Upper lobe of left lung (tissue), 6 donors: Measurements from ENCODE around the gene SLC4A8. TPM values are rescaled to one million over a fixed set of nuclear protein-coding genes. Genes with fewer than 3 reads are reported as not detected.

Experiments used
- ATAC-seq, 2 donors: fragments of 200-7000 bp; cut with Tn5 transposase; one replicate each; pipeline ENCODE4 v1.9.1; 2022; ENCODE audit warnings: mild to moderate bottlenecking in 2 of 2, moderate library complexity in 2 of 2; ENCODE audit not compliant: low FRiP score in 2 of 2
- DNase-seq, 2 donors: peaks; one replicate each; pipeline ENCODE4 v3.0.0-alpha.2; 2019 to 2020
- H3K27ac ChIP-seq, 4 donors: fragments of 200-600 bp; sonication (generic); one replicate each; pipeline ENCODE4 v1.5.1; 2016 to 2019
- H3K27me3 ChIP-seq, 4 donors: fragments of 200-600 bp; sonication (generic); one replicate each; pipeline ENCODE4 v1.5.1; 2017 to 2019
- H3K36me3 ChIP-seq, 4 donors: fragments of 200-600 bp; sonication (generic); one replicate each; pipeline ENCODE4 v1.5.1; 2016 to 2019
- H3K4me1 ChIP-seq, 4 donors: fragments of 200-600 bp; sonication (generic); one replicate each; pipeline ENCODE4 v1.5.1; 2018 to 2019
- H3K4me3 ChIP-seq, 4 donors: fragments of 200-600 bp; sonication (generic); one replicate each; pipeline ENCODE4 v1.5.1; 2017 to 2019; ENCODE audit warnings: mild to moderate bottlenecking in 2 of 4, moderate library complexity in 1 of 4
- H3K9me3 ChIP-seq, 4 donors: fragments of 200-600 bp; sonication (generic); one replicate each; pipeline ENCODE4 v1.5.1; 2018 to 2019
- CTCF ChIP-seq, 6 experiments: fragments of 450-650 bp in 4 of 6; fragments of 200-600 bp in 2 of 6; sonication (generic) in 2 of 6; IDR thresholded peaks; one replicate each; pipeline ENCODE4 v1.5.1; 2016 to 2019; ENCODE audit warnings: antibody characterized with exemption in 6 of 6
- EP300 ChIP-seq, 4 donors: sonication (generic); formaldehyde crosslinking; IDR thresholded peaks; one replicate each; pipeline ENCODE4 v1.5.1; 2017; ENCODE audit warnings: antibody characterized with exemption in 4 of 4, control low read depth in 2 of 4
- POLR2A ChIP-seq, 4 donors: fragments of 450-650 bp; IDR thresholded peaks; one replicate each; pipeline ENCODE4 v1.5.1; 2016 to 2017; ENCODE audit warnings: antibody characterized with exemption in 4 of 4, mild to moderate bottlenecking in 2 of 4
- POLR2AphosphoS5 ChIP-seq, 2 donors: sonication (generic); formaldehyde crosslinking; IDR thresholded peaks; one replicate each; pipeline ENCODE4 v1.5.1; 2017; ENCODE audit warnings: antibody characterized with exemption in 2 of 2
- WGBS, 2 donors: methylation state at CpG; one replicate each; pipeline ENCODE4 v1.1.5; 2017 to 2018; 5-methylcytosine and 5-hydroxymethylcytosine counted together
- total RNA-seq, 6 donors: library from RNA; depleted of rRNA in 4 of 6; stranded (reverse); fragments of >200 nt in 4 of 6; gene quantifications; one replicate each; pipeline versions ENCODE4 v1.1.0 to v1.2.1, GENCODE V29; 2016 to 2021
- donor health status: DM: no; HTN: no; CAD: no; lungs with moderate emphysema.
- donor health status: DM: no; HTN: yes; CAD: no; lungs with severe emphysema.

Gene SLC4A8
- total RNA-seq, 6 donors from 2014 or later: 2.3 to 13.5 (median 7.4) TPM

- TF ChIP-seq EP300 (IDR thresholded peaks at IDR 0.05) (no peak), POLR2A (IDR thresholded peaks at IDR 0.05) (no peak), CTCF (IDR thresholded peaks at IDR 0.05) (no peak), POLR2AphosphoS5 (IDR thresholded peaks at IDR 0.05) (no peak)
- Histone ChIP-seq H3K4me3 (no peak overlapping the region), H3K36me3 (no peaks in the 10 kb centered on the region), H3K27me3 (no peaks in the 10 kb centered on the region), H3K4me1 (peaks cover 3 to 10% (median 5%) of the 10 kb centered on the region in 4 donors), H3K27ac (no peak overlapping the region), H3K9me3 (no peaks in the 10 kb centered on the region)
- DNase-seq (no peak), ATAC-seq (no peak)
- 92 to 93% methylated on average over 4 of the region's 4 CpGs for WGBS, 2 donors
Measured at GRCh38 chr12:51530208-51530607, 105.6 kb downstream of the SLC4A8 start.

- TF ChIP-seq POLR2AphosphoS5 (IDR thresholded peaks at IDR 0.05) (no peak), POLR2A (IDR thresholded peaks at IDR 0.05) (no peak), CTCF (IDR thresholded peaks at IDR 0.05) (no peak), EP300 (IDR thresholded peaks at IDR 0.05) (no peak)
- Histone ChIP-seq H3K27ac (no peak overlapping the region), H3K9me3 (no peaks in the 10 kb centered on the region), H3K36me3 (no peaks in the 10 kb centered on the region), H3K4me1 (peaks cover 3 to 10% (median 5%) of the 10 kb centered on the region in 4 donors), H3K4me3 (no peak overlapping the region), H3K27me3 (no peaks in the 10 kb centered on the region)
- ATAC-seq (no peak), DNase-seq (no peak)
- 52 to 69% methylated on average over 9 to 11 of the region's 11 CpGs for WGBS, 2 donors
Measured at GRCh38 chr12:51531284-51531977, 106.8 kb downstream of the SLC4A8 start.

GRCh38 chr12:51531978-51532497, 107.4 kb downstream of the SLC4A8 start:
- no peaks in the 10 kb centered on the region for H3K36me3 ChIP-seq
- H3K27ac ChIP-seq: no peak overlapping the region
- 6 to 10% methylated on average over 7 to 11 of the region's 11 CpGs for WGBS, 2 donors
- TF ChIP-seq EP300 (IDR thresholded peaks at IDR 0.05) (no peak), CTCF (IDR thresholded peaks at IDR 0.05) (peak; percentile 79 to 91 (median 86))
- H3K27me3 ChIP-seq: no peaks in the 10 kb centered on the region
- no peak overlapping the region for H3K4me3 ChIP-seq
- DNase-seq (peak in 1 of 2 donors; percentile 65), ATAC-seq (peak; percentile 90 to 92)
- H3K4me1 ChIP-seq: peaks cover 3 to 10% (median 5%) of the 10 kb centered on the region in 4 donors
- no peaks in the 10 kb centered on the region for H3K9me3 ChIP-seq

GRCh38 chr12:51533799-51534198, 109.2 kb downstream of the SLC4A8 start:
- WGBS, 2 donors: 12 to 13% methylated on average over 1 of the region's 1 CpG
- Histone ChIP-seq H3K4me3 (no peak overlapping the region), H3K9me3 (no peaks in the 10 kb centered on the region), H3K27me3 (no peaks in the 10 kb centered on the region), H3K27ac (no peak overlapping the region), H3K4me1 (peaks cover 3 to 10% (median 5%) of the 10 kb centered on the region in 4 donors), H3K36me3 (no peaks in the 10 kb centered on the region)
- DNase-seq: no peak
- ATAC-seq: no peak
- TF ChIP-seq POLR2A (IDR thresholded peaks at IDR 0.05): no peak
- no peak for TF ChIP-seq CTCF (IDR thresholded peaks at IDR 0.05)
- TF ChIP-seq EP300 (IDR thresholded peaks at IDR 0.05): no peak
- TF ChIP-seq POLR2AphosphoS5 (IDR thresholded peaks at IDR 0.05): no peak
